Kasumi-1 (cell line): ENCODE measurements around the gene MYO5A.
A peak's percentile ranks its signal among the peaks of the same experiment; 100 is the strongest.
"Not testable (repeated sequence)": the region's sequence is repeated elsewhere in the genome, so short reads cannot be mapped to it uniquely, and the experiment has no call there.

Experiments used
- DNase-seq, 2 experiments: peaks; one replicate each; lab custom pipeline; 2025; lab: John Stamatoyannopoulos, UW

Gene MYO5A

GRCh38 chr15:52540374-52541012 lies 11.8 kb upstream of the MYO5A start:
- DNase-seq, result no peak

- DNase-seq, result no peak
Measured at GRCh38 chr15:52537459-52537858, 8.8 kb upstream of the MYO5A start.

- peak; percentile 14 to 26 for DNase-seq
Measured at GRCh38 chr15:52532427-52532826, 3.7 kb upstream of the MYO5A start.

- no peak for DNase-seq
Measured at GRCh38 chr15:52529940-52530339, 1.3 kb upstream of the MYO5A start.

GRCh38 chr15:52529341-52529924 lies 753 bp upstream of the MYO5A start:
- no peak for DNase-seq

GRCh38 chr15:52527911-52528563 lies 643 bp downstream of the MYO5A start:
- no peak for DNase-seq

- no peak for DNase-seq
Measured at GRCh38 chr15:52527196-52527910, 1.3 kb downstream of the MYO5A start.

- no peak for DNase-seq
Measured at GRCh38 chr15:52524223-52525136, 4.2 kb downstream of the MYO5A start.

- DNase-seq, result no peak
Measured at GRCh38 chr15:52523647-52524046, 5.0 kb downstream of the MYO5A start.

- no peak for DNase-seq
Measured at GRCh38 chr15:52523192-52523591, 5.5 kb downstream of the MYO5A start.

- no peak for DNase-seq
Measured at GRCh38 chr15:52521682-52522081, 7.0 kb downstream of the MYO5A start.

GRCh38 chr15:52520421-52520820 lies 8.3 kb downstream of the MYO5A start:
- no peak for DNase-seq

GRCh38 chr15:52518487-52519371 lies 10.0 kb downstream of the MYO5A start:
- DNase-seq, result no peak

GRCh38 chr15:52517014-52517413 lies 11.7 kb downstream of the MYO5A start:
- DNase-seq, result no peak

GRCh38 chr15:52515343-52515742 lies 13.3 kb downstream of the MYO5A start:
- no peak for DNase-seq

GRCh38 chr15:52514482-52514881 lies 14.2 kb downstream of the MYO5A start:
- DNase-seq, result no peak

- DNase-seq, result not testable (repeated sequence)
Measured at GRCh38 chr15:52512869-52513268, 15.8 kb downstream of the MYO5A start.

GRCh38 chr15:52511084-52511483 lies 17.6 kb downstream of the MYO5A start:
- no peak for DNase-seq

GRCh38 chr15:52509500-52510245 lies 19.0 kb downstream of the MYO5A start:
- DNase-seq, result no peak

GRCh38 chr15:52506549-52506948 lies 22.1 kb downstream of the MYO5A start:
- DNase-seq, result no peak
